DMS 273 (cell line): ENCODE results near the gene CD69.
A peak's percentile ranks its signal among the peaks of the same experiment; 100 is the strongest.

ENCODE experiments used
- DNase-seq: peaks from one replicate; lab custom pipeline; 2025; ENCODE audit not compliant: unreplicated experiment; lab: John Stamatoyannopoulos, UW

The CD69 gene

GRCh38 chr12:9760699-9761418 lies at the start of gene CD69:
CD69 (minus strand) TSS chr12:9760901; CDS start chr12:9760820, 81 bp downstream.
- DNase-seq, result no peak

GRCh38 chr12:9809866-9810265 lies 49.2 kb upstream of the CD69 start:
- DNase-seq, result no peak

GRCh38 chr12:9809338-9809737 lies 48.6 kb upstream of the CD69 start:
- DNase-seq, result no peak

- no peak for DNase-seq
These were observed 47.8 kb upstream of the CD69 start for GRCh38 chr12:9808504-9808903.

DNA sequence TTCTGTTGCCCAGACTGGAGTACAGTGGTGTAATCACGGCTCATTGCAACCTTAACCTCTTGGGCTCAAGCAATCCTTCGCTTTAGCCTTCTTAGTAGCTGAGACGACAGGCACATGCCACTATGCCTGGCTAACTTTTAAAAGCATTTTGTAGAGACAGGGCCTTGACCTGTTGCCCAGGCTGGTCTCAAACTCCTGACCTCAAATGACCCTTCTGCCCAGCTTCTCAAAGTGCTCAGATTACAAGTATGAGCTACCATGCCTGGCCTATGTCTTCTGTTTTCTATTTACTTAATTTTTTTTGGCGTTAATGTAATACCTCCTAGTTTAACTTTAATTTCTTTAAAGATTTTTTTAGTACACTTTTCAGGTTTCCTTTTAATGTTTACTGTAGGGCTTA lies 46.0 kb upstream of the CD69 start:
- DNase-seq, result no peak

DNA sequence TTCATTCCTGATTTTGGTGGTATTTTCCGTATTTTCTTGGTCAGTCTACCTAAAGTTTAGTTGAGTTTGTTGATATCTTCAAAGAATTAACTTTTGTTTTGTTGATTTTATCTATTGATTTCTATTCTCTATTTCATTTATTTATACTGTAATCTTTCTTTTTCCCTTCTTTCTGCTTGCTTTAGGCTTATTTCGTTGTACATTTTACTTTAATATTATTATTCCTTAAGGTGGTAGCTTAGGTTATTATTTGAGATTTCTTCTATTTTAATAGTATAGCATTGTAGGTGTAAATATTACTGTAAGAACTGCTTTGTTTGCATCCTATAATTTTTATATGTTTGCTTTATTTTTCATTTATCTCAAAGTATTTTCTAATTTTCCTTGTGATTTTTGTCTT lies 45.2 kb upstream of the CD69 start:
- no peak for DNase-seq

DNA sequence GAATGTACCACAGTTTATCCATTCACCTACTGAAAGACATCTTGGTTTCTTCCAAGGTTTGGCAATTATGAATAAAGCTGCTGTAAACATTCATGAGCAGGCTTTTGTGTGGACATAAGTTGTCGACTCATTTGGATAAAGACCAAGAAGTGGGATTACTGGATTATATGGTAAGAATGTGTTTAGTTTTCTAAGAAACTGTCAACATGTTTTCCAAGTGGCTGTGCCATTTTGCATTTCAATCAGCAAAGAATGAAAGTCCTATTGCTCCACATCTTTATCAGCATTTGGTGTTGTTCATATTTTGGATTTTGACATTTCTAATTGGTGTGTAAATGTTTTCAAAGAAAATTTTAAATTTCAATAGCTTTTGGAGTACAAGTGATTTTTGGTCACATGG lies 39.3 kb upstream of the CD69 start:
- no peak for DNase-seq

GRCh38 chr12:9797722-9798619 lies 37.3 kb upstream of the CD69 start:
- DNase-seq, result peak; percentile 34

DNA sequence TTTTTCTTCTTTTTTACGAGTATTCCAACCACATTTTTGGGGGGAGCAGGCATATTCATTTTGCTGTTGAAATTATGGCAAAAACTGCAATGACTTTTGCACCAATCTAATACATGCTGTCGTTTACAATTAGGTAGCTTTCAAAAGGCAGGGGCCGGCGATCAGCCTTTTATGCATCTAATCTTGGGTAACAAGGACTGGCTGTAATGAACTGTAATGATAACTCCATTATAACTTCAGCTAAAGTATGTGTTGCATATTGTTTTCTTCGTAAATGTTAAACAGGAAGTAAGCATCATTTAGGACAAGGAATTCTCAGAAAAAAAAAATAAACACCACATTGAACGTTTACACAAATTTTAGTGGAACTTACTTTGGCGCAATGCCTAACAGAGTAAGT lies 36.3 kb upstream of the CD69 start:
- no peak for DNase-seq

GRCh38 chr12:9796346-9796745 lies 35.6 kb upstream of the CD69 start:
- no peak for DNase-seq

DNA sequence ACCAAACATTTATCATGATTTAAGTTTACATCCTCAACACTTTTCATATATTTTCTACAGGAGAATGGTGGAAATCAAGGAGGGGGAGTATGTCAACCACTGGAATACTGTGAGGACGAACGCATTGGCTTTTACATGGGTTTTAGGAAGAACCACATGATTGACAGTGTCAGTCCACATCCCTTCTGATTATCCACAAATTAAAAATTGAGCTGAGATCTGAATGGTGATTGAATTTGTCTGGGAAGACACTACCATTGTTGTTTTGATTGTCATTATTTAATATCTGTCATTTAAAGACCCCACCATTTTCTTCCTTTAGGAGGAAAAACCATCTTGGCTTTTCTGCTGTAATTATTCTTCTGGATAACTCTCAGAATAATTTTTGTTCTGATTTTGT lies 35.2 kb upstream of the CD69 start:
- no peak for DNase-seq

DNA sequence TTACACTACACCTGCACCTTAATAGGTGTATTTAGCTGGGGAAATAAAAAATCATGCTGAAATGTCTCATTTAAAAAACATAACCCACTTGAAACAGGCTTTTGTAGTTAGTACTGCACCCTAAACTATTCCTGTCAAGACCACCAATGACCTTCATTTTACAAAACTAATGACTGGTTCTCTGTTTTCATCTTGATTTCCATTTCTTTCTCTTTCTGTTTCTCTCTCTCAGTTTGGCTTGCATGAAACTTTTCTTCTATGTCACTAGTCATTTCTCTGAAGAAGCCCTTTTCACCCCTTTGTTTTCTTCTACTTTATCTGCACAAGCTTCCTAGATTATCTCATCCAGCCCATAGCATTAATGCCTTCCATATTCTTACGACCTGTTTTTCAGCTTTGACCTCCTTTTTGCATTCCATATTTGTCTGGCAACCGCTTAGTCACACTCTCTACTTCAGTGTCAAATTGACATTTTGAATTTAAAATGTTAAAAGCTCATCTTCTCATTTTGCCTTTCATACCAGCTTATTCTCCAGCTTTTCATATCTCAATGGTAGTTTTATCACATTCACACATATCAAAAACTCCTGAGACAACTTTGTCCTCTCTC lies 33.9 kb upstream of the CD69 start:
- no peak for DNase-seq

GRCh38 chr12:9793779-9794395 lies 33.2 kb upstream of the CD69 start:
- no peak for DNase-seq

DNA sequence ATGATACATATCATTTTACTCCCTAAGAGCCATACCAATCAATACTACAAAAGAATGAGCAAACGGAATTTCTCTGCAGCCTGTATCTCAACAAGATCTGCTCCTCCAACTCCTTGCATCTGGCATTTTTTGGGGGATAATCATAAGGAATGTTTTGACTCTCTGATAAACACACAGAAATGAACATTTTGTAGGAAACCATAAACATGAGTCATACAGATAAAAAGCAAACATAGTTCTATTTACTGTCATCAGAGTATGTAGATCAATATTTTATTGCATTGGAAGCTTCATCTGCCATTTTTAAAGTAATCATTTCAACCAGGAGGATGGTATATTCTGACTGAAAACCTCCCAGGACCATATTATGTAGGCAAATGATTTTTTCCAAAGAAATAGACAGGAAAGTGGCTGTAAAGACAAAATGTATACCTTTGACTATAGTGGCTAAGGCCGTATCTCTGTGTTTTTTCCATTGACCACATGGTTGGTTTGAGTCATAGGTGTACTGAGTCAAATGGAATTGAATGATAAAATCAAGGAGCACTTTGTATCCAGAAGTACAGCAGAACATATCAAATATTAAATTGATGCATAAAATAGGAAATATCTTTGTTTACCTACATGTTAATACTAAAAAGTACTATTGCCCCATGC lies 32.4 kb upstream of the CD69 start:
- no peak for DNase-seq

GRCh38 chr12:9792185-9792900 lies 31.6 kb upstream of the CD69 start:
- DNase-seq, result no peak

DNA sequence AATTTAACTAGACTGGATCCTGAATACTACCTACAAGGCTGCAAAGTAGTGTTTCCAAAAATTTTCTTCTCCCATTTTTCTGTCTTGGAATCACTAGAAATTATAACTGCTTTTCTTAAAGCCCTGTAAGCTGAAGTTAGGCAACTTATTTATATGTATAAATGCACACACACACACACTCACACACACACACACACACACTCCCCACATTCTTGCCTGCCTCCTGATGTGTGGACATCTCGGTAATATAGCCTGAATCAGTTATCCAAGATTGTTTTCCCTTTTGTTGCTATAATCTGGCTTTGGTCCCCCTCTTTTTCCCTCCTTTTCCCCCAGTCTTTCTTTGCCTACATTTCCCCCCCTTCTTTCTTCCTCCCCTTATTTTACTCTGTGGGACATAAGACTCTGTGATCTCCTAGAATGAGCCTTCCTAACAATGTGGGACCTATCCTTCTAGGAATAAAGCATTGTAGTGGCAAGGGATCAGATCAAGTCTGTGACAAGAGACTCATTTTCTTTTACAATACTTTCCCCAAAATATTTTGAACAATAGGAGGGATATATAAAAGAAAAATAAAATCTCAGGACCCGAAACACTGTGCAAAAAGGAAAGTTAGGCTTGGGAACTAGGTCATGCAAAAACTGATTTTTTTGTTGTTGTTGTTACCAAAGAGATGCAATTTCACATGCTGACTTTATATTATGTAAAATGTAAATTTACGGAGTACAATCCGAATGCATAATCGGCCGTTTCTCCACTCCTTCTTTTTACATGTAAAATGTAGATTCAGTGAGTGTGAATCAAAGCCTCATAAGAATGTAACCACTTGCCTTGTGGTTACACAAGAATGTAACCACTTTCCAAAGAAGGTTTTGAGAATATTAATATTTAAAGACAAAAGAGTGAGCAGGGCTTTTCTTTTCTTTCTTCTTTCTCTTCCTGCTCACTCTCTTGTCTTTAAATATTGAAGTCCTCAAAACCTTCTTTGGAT lies 26.3 kb upstream of the CD69 start:
- DNase-seq, result no peak

DNA sequence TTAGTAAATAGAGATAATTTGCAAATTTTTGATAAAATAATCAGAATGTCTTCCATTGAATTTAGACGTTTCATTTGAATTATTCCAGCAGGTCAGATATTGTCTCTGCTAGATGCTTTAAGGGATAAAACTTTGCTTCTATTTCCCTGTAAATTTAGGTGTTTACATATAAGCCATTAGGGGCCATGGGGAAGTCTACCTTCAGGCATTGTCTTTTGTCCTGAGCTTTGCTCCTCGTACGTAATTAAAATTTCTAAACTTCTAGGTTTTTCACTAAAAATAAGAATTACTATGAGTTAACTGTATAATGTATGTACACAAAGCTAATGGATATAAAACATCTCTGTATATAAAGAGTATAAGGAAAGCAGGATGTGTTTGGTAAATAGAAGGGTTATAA lies 24.1 kb upstream of the CD69 start:
- no peak for DNase-seq

GRCh38 chr12:9784326-9784725 lies 23.6 kb upstream of the CD69 start:
- DNase-seq, result no peak
